Stimulated activated naive CD8-positive, alpha-beta T cell treated with anti-CD3 and anti-CD28 coated beads, Interleukin-15, Interleukin-2, amounts not matched to agents 100 U/mL and 50 U/mL, for 24 hours (primary cell): ENCODE results near the gene FTCDNL1.

ENCODE experiments used
- ATAC-seq: fragments of 150-1000 bp; cut with Tn5 transposase; one replicate; pipeline ENCODE4 v1.10.0; 2021
- DNase-seq: peaks from one replicate; pipeline ENCODE4 v3.0.0; 2021

Gene FTCDNL1

DNA sequence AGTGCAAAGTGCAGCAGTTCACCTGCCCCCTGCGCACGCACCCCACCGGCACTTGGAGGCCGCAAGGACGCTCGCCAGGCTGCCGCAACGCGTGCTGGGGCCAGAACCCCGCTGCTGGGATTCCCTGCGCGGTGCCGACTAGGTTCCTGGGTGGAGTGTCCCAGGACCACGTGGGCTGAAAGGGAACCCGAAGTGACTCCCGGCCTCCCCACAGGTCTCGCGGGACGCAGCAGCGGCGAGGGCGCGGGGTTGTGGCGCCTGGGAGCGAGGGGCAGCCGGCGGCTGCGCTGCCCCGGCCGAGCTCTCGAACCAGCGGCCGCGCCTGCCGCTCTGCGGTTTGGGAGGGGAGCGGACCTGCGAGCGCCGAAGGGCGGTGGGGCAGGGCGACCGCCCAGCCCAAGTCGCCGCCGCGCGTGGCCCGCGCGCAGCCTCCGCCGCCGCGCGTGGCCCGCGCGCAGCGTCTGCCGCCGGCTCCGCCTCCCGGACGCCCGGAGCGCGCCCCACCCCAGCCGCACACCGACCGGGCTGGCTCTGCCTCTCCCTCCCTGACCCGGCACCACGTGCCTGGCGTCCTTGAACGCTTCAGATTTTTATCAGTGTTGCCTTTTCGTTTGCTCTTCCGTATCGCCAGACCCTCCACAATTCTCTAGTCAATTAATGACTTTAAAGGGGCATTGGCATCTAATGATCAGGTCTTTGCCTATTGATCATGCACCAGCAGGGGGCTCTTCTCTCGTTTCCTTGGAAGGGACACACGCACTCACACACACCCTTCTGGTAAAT, at the start of gene FTCDNL1:
Gene FTCDNL1 (minus strand): TSS at position 475 of the 783 bp plus-strand sequence. CDS start 2,230 bp downstream, outside the sequence.
- DNase-seq (peak; percentile 72), ATAC-seq (peak; percentile 95)

DNA sequence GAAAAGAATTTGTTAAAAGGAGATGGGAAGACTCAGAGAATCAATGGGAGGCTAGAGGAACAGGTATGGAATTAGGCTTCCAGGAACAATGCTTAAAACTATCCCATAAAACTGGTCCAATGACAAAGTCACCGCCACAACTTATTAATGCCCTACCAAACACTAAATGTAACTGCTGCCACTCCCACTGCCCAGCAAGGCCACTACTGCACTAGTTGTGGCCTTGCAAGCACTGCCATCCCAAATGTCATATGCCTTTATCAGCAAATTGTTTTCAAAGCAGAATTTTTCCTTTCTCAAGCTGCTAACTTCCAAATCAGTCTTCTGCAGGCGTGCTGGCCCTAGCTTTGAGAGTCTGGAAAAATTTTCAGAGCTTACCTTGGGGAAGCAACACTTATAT, 45.6 kb upstream of the FTCDNL1 start:
- DNase-seq, result no peak
- no peak for ATAC-seq

DNA sequence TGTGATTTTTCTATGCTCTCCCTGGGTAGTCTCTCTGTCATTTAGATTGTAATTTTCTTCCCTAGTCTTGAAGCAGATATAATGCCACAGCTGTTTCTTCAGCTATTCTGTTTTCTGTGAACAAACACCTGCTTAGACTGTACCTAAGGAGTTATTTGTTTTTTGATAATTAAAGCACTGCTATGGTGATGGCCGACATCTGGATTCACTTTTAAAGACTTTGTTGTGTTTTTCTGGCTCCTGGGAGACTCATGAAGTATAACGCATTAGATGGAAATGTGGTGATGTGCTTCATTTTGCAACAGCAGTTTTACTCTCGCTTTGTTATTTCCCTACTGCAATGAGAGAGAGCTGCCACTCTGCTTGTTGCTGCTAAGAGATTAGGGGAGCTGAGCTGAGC, 44.4 kb upstream of the FTCDNL1 start:
- DNase-seq, result no peak
- ATAC-seq, result no peak

DNA sequence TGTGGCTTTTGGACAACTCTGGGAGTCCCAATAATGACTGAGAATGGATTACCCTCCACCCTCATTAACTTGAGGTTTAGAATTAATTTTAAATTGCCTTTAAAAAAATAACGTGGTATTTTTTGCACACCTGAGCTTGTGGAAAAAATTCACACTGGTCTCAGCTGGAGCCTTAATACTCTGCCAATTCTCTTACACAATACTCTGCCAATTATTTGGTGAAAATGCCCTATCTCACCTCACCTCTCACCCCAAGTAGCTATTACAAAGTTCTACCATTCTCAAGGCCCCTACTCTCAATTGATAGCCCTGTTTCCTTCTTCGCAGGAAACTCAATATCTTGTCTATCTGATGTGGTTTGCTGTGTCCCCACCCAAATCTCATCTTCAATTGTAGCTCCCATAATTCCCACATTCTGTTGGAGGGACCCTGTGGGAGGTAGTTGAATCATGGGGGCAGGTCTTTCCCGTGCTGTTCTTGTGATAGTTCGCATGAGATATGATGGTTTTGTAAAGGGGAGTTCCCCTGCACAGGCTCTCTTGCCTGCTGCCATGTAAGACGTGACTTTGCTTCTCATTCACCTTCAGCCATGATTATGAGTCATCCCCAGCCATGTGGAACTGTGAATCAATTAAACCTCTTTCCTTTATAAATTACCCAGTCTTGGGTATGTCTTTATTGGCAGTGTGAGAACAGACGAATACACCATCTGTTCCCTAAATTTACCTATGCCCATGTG, 32.7 kb upstream of the FTCDNL1 start:
- DNase-seq, result no peak
- ATAC-seq, result no peak

DNA sequence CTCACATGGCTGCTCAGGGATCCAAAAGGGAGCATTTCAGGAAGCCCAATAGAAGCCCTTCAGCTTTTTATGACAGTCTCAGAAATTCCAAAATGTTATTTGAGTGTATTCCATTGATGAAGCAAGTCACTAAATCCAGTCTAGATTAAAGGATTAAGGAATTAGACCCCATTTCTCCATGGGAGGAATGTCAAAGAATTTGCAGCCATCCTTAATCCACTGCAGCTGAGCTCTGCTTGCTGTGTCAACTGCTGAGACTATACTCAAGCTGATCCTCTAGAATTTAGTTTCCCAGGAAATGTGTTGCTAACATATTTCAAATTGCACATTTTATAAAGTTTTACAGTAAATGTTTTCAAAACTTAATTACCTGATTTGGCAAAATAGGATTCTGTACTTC, 31.7 kb upstream of the FTCDNL1 start:
- ATAC-seq, result no peak
- no peak for DNase-seq

DNA sequence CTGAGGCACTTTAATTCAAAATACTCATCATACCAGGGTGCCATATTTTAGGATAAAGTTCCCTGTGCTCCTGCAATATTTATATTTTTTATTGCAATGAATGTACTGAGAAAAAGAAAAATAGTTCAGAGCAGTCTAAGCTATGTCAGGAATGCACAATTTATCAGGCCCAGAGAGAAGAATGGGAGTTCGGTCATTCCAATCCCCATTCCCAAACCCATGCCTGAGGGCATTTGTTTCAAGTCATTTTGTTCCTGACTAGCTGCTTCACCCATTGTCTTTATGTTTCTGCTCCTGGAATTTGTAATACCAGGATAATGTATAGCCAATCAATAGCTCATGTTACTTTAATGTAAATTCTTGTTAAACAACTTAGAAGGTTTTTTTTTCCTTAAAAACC, 24.4 kb upstream of the FTCDNL1 start:
- no peak for ATAC-seq
- DNase-seq, result no peak

DNA sequence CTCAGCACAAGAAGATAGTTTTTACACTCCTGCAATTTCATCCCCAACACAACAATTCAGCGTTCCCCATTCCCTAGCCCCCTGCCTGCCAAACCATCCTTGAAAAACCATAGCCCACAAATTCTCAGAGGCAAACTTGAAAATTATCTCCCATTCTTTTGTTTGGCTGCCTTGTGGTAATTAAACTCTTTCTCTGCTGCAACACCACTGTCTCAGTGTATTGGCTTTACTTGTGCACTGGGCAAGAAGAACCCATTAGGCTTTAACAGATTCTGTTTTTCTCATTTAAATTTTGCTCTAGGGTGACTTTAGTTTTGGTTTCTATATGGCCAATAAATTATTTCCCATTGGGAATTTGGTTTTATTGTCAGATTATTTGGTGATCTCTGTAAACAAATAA, 23.2 kb upstream of the FTCDNL1 start:
- no peak for DNase-seq
- ATAC-seq, result no peak

DNA sequence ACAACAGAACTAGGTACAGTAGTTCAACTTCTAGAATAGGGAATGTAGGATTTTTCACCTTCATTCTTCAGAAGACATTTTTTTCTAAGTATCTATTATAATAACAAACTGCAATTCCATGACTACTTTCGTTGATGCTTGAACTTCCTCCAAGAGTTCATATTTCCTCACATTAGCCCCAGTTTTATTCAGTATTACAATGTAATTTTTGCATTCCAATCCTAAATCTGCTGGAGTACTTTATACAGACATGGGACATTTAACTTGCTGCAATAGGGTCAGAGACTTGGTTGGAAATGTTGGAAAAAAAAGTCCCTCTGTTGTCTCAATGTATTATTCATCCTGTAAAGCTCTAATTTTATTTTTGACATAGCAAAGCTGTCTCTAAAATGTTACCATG, 19.6 kb upstream of the FTCDNL1 start:
- ATAC-seq, result no peak
- DNase-seq, result no peak

DNA sequence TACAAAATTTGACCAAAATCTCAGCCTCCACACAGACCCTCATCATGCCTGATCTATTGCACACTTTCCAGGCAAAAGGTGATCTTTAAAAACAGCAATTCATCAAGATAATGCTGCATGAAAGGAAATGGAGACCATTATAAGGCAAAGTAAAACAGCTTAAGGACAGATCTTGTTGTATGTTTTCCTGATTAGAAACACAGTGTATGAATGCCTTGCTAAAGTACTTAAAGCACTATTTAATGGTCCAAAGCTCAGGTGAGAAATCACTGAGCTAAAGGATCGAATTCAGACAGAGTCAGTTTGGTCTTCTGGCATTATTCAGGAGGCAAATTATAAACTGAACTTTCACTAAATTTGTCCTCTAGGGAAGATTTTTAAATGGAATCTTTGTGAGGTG, 18.7 kb upstream of the FTCDNL1 start:
- no peak for DNase-seq
- no peak for ATAC-seq

DNA sequence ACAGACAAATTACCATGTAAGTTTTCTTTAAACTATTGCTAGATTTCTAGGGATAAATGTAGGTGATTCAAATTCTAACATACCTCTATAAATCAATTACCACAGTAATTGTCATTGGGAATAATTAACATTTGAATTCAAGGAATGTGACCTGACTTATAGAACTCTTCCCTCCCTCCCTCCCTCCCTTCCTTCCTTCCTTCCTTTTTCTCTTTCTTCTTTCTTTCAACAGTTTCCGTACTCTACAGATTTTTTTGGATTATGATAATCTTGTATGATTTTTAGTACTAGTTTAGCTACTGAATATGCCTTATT, 18.2 kb upstream of the FTCDNL1 start:
- no peak for ATAC-seq
- no peak for DNase-seq

DNA sequence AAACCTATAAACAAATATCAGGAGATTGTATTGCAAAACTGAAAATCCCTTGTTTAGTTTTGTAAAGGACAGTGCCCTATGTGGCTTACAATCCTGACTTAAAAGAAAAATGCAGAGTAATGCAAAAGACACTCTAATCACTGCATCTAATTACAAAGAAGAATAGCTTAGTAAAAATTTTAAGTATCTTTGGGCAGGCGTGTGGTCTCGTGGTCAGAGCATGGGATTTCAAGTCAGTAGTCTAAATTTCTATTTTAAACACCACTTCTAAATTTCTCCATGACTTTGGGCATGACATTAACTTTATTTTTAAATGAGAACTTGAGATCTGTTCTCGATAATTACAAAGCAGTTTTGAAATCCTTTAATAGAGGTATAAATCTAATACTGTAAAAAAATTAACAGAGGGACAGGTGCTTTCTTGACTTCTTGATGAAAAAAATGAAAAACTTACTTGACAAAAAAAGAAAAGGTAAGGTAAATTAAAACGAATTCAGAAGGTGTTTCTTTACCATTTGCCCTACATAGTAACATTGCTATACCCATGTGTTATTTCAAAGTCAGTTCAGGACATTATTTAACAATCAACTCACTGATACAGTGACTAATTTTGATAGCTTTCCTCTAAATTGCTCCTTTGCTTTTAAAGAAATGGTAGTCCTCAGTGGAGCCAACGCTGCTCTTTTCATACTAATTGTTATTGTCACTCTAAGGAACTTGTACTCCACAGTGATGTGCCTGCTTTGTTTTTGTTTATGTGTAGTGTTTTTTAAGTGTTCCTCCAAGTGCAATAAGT, 17.6 kb upstream of the FTCDNL1 start:
- ATAC-seq, result no peak

DNA sequence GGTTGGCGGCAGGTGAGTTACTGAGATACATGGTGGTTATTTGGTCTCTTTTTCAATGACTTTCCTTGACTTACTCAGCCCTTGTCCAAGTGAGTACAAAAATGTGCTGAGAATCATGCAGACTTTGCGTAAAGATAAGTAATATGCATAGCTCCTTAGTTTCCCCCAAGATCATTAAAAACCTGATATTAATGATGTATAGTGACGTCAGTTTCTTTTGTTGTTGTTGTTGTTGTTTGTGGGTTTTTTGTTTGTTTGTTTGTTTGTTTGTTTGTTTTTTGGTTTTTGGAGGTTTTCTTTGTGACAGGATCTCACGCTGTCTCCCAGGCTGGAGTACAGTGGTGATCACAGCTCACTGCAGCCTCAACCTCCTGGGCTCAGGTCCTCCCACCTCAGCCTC, 14.9 kb upstream of the FTCDNL1 start:
- ATAC-seq (no peak), DNase-seq (no peak)

More for the DNA sequence above, 17.6 kb upstream of the FTCDNL1 start:
- no peak for DNase-seq

DNA sequence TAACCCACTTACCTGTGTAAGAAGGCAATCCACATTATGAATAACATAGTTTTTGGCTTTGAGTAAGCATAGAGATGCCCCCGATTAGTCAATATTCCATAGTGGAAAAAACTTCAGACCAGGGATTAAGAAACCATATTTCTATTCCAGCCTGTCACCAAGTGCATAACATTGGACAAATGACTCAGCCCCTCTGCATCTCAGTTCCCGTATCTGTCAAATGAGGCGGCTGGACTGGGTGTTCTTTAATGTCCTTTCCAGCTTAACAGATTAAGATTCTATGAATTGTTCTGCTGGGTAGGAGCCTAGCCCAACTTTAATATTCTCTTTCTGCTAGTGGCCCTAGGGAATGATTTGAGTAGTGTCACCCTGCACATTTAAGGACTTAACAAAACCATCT, 11.8 kb upstream of the FTCDNL1 start:
- ATAC-seq (no peak), DNase-seq (no peak)

DNA sequence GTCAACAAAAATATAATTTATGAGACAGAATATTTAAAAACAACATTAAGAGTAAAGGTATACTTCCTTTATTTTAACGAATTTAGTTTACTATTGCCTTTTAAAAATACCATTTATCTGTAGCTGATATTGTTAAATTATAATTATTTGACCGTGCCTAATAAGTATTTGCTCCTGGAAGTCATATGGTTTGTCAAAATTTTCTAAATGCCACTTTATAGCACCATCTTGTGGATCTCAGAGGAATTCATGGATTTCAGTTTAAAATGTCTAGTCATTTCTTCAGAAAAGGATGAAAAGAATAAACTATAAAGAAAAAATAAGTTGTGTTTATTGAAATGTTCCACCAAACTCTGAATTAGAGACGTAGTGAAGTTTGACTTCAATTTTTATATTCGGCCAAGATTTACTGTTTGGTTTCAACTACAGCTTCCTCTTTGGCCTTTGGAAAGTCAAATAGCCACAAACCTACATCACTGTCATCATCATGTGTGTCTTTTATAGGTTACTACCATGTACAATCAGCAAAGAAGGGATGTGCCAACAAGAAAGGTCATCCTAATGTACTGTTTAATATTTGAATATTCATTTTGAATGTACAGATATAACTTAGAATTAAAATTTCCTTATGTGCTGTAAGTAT, 10.3 kb upstream of the FTCDNL1 start:
- ATAC-seq (no peak), DNase-seq (no peak)

DNA sequence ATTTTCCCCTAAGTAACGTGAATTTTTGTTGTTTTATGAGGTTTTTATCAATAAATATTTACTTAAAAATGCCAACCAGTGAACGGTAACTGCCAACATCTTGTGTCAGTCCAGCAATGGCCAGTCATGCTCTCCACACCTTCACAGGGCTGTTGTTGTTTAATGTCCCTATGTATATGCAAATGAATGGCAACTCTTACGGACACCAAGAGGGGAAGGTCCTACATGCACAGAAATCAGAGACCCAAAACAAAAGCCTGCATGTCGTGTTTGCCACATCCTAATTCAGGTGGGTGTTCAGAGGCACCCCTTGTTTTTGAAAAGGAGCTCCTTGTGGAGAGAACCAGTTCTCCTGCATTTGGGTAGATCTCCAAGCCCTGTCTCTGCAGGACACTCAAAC, 4.8 kb upstream of the FTCDNL1 start:
- ATAC-seq (no peak), DNase-seq (no peak)

DNA sequence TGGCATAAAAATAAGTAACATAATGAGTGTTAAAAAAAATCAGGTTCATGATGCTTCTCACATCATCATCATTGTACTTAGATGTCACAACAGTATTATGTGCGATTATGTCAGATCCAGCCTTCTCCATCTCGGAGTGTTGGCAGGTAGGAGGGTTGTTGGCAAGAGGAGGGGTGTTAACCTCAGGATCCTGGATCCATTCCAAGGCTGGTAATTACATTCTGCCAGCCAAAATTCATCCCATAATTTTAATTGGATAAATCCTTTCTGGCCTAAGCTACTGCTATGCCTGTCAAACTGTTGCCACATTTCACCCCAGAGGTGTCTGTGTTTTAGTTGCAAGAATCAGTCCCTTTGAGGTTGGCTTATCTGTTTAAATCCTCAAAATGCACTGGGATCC, 891 bp upstream of the FTCDNL1 start:
- no peak for ATAC-seq
- no peak for DNase-seq

DNA sequence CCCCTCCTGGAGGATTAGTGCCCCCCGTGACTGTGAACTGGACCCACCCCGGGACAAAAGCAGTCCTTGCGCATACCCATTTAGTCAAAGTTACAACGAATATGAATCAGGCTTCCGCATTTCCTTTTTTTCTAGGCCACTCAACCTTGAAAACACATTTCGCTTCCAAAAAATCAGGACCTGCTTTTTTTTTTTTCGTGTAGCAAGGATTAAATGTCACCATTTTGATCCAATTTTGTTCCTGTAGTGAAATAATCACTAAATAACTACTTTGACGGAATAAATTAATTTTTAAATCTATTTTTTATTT, 464 bp upstream of the FTCDNL1 start:
- ATAC-seq (no peak), DNase-seq (no peak)

DNA sequence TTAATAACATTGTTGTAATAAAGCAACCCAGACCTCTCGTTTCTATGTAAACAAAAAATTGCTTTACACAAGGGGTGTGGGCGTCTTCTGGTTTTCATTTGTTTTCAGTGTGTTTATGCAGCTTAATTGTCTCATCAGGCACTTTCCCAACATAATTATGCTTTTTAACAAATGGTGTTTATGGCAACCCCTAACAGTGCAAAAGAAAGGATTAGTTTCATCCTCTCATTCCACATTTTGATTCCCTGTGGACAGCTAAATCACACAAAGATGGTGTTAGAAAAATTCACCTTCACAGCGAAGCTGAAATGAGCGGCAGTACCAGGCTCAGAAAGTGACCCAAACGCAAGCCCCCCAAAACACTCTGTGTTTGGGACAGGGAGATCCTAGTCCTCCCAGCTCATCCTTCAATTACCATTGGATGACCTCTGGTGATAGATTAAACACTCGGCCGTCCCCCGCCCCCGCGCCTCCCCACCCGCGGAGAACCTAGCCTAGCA, 724 bp downstream of the FTCDNL1 start:
- DNase-seq (no peak), ATAC-seq (no peak)

DNA sequence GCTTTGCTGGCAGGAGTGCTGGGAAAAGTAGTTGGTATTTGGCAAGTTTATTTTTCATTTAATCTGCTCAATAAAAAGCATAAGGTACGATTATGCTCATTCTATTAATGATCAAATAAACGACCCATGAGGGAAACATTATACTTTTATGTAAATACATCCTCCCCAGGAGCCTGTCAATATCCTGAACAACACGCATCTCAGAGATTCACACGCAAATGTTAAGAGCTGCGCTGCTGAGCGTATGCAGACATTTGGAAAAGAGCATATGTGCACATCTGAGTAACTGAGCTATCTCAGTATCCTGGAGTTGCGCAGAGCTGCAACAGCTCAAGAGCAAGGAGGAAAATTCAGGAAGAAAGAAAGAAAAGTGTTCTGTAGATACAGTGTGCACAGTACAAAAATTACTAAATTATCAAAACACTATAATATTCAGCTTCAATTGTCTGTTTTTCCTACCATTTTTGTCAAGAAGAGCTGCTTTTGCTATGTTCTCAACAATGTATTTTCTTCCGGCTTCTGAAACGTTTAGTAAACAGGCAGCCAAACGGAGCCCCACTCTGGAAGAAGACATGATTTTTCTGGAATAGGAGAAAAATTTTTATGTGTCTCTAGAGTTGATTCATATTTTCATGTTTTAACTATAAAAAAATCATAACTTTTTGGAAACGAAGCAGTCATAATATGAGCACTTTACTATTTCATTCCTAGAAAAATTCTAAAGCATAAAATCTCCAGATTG, 2.4 kb downstream of the FTCDNL1 start:
- ATAC-seq, result no peak
- no peak for DNase-seq

DNA sequence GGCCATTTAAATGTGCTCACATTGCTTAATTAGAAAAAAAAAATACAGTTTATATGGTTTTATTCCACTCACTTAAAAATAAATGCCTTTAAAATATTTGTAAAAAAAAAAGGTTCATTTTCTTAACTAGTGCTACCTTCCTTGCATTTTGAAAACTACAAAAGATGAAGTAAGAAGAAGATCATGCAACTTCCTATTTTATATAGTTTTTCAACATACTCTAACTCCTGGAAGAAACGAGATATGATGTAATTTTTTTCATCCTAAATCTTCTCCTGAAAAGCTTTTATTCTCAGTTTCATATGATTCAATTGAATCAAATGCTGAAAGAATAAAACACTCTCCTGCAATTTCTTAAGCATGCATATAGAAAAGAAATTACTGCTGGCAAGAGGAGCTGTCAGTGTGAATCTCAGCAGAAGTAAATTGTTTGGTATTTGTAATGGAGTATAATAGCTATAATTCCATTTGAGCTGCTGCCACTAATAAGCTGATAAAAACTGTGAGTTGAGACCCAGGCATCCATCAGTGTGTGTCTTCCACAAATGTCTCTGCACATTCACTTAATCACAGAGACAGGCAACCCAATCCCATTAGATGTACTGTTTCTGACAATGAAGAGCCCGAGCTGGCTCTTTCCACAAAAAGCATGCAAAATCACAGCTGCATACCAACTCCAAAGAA, 3.7 kb downstream of the FTCDNL1 start:
- ATAC-seq (no peak), DNase-seq (no peak)

DNA sequence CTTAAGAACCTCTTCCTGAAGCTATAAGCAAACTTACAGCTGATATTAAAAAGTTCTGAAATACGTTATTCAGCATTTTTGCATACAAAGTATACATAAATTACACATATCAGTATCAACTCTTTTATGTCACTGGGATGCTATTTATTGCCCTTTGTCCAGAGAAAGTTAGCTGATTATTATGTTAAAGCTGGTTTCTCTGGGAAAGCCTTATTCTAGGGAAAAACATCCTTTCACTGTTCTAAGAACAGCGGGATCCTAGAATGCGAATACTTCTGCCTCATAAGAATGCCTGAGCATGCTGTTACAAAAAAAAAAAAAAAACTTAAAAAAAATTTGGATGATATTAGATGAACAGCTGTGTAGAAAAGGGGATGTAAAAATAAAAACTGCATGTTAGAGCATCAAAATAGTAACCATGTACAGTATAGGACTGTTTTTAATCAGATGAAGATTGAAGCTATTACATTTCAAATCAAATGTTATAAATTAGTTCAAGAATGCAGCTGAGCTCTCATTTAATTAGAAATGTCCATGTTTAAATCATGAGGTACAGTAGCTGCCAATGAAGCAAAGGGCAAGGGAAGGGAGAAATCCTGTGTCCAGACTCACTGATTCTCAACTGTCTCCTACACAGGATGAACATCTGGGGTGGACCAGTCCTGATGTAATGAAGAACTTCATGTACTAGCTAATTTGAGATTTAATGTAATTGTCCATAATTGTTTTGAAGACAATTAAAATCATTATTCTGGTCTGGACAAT, 8.2 kb downstream of the FTCDNL1 start:
- no peak for DNase-seq
- ATAC-seq, result no peak
